Keratinocyte (primary cell): ENCODE measurements around the gene ABHD16A. TPM values are rescaled to one million over a fixed set of nuclear protein-coding genes. Genes with fewer than 3 reads are reported as not detected.
A peak's percentile ranks its signal among the peaks of the same experiment; 100 is the strongest.

Source experiments
- DNase-seq: peaks from one replicate; pipeline ENCODE4 v3.0.0-alpha.2; 2011; ENCODE audit warnings: low read depth, missing footprints, low spot score
- FAIRE-seq: peaks from 2 replicates; lab custom pipeline; 2011; peaks lifted over from hg19 to GRCh38; lab: Jason Lieb, UNC
- H2AFZ ChIP-seq: 2 replicates; pipeline ENCODE4 v1.6.0; 2012; ENCODE audit warnings: low read length, control low read depth, inconsistent platforms; ENCODE audit not compliant: control insufficient read depth
- H3K27ac ChIP-seq: 2 replicates; pipeline ENCODE4 v1.5.1; 2011; ENCODE audit warnings: low read length; ENCODE audit not compliant: control insufficient read depth, insufficient read depth
- H3K27me3 ChIP-seq: 3 replicates; pipeline ENCODE4 v1.6.0; 2011; ENCODE audit warnings: low read length; ENCODE audit not compliant: control insufficient read depth, insufficient read depth; ENCODE audit errors: extremely low read depth
- H3K36me3 ChIP-seq, 2 experiments: 2 replicates in 1 of 2; 3 replicates in 1 of 2; pipeline ENCODE4 v1.5.1; 2011; ENCODE audit warnings: low read length in 2 of 2, mild to moderate bottlenecking in 1 of 2; ENCODE audit not compliant: control insufficient read depth in 2 of 2, insufficient read depth in 2 of 2; ENCODE audit errors: extremely low read depth in 1 of 2
- H3K4me1 ChIP-seq: 3 replicates; pipeline ENCODE4 v1.5.1; 2011; ENCODE audit warnings: low read length; ENCODE audit not compliant: control insufficient read depth, insufficient read depth; ENCODE audit errors: extremely low read depth
- H3K4me2 ChIP-seq: 3 replicates; pipeline ENCODE4 v1.6.0; 2011; ENCODE audit warnings: low read depth, low read length; ENCODE audit not compliant: control insufficient read depth, insufficient read depth; ENCODE audit errors: extremely low read depth
- H3K4me3 ChIP-seq, 3 experiments: fragments of 200-600 bp in 1 of 3; sonication (generic) in 1 of 3; 2 replicates in 2 of 3; 3 replicates in 1 of 3; pipeline ENCODE4 v1.5.1; 2011 to 2016; ENCODE audit warnings: low read length in 3 of 3, mild to moderate bottlenecking in 3 of 3, control low read depth in 2 of 3, inconsistent platforms in 1 of 3, low read depth in 1 of 3, mixed read lengths in 1 of 3, mixed run types in 1 of 3, moderate library complexity in 1 of 3; ENCODE audit not compliant: control insufficient read depth in 2 of 3, insufficient read depth in 2 of 3; ENCODE audit errors: extremely low read depth in 1 of 3
- H3K79me2 ChIP-seq: 2 replicates; pipeline ENCODE4 v1.6.0; 2012; ENCODE audit warnings: low read length; ENCODE audit not compliant: control insufficient read depth, insufficient read depth
- H3K9ac ChIP-seq: 3 replicates; pipeline ENCODE4 v1.6.0; 2011; ENCODE audit warnings: low read length; ENCODE audit not compliant: control insufficient read depth, insufficient read depth; ENCODE audit errors: extremely low read depth
- H3K9me1 ChIP-seq: 3 replicates; pipeline ENCODE4 v1.6.0; 2011; ENCODE audit warnings: low read length; ENCODE audit not compliant: control insufficient read depth, insufficient read depth; ENCODE audit errors: extremely low read depth
- H3K9me3 ChIP-seq: 2 replicates; pipeline ENCODE4 v1.5.1; 2012; ENCODE audit warnings: low read depth, low read length; ENCODE audit not compliant: control insufficient read depth
- H4K20me1 ChIP-seq: 3 replicates; pipeline ENCODE4 v1.6.0; 2011; ENCODE audit warnings: low read length; ENCODE audit not compliant: control insufficient read depth, insufficient read depth; ENCODE audit errors: extremely low read depth
- EZH2 ChIP-seq: IDR thresholded peaks from one replicate; pipeline ENCODE4 v1.6.1; 2012; ENCODE audit warnings: inconsistent platforms, mild to moderate bottlenecking, low read length, moderate library complexity
- dilution Hi-C: fragments of 300-500 bp; cut with MboI; formaldehyde crosslinking; loops from one replicate; pipeline ENCODE4 v1.7.0; 2020; ENCODE audit warnings: low sequenced_read_pairs; ENCODE audit not compliant: extremely low pct_ligation_motif_present
- polyA plus RNA-seq, 5 experiments: library from polyadenylated mRNA; depleted of rRNA in 3 of 5; stranded (reverse) in 3 of 5; stranded (forward) in 1 of 5; unstranded in 1 of 5; fragments of >200 nt; gene quantifications; 1 replicate in 1 of 5; 2 replicates in 3 of 5; 3 replicates in 1 of 5; pipeline versions ENCODE4 v1.2.1 to v1.2.3, GENCODE V29; 2011 to 2012; ENCODE audit warnings: missing spikeins in 2 of 5, low read depth in 1 of 5, low replicate concordance in 1 of 5
- TF ChIP-seq, protein P1 (sequence below), 3 experiments: IDR thresholded peaks in 1 of 3; conservative IDR thresholded peaks in 1 of 3; optimal IDR thresholded peaks in 1 of 3; 2 replicates in 2 of 3; 3 replicates in 1 of 3; pipeline versions ENCODE3 to v1.5.1; 2011; ENCODE audit warnings: low read length in 3 of 3, mild to moderate bottlenecking in 3 of 3, moderate library complexity in 2 of 3, control low read depth in 1 of 3, inconsistent platforms in 1 of 3; ENCODE audit not compliant: insufficient read depth in 2 of 3; ENCODE audit errors: extremely low read depth in 1 of 3

The ABHD16A gene
- polyA plus RNA-seq, 1 donor (not counting 4 experiments of a cell fraction or from before 2014, with no cell fraction given): 21.8 TPM

DNA sequence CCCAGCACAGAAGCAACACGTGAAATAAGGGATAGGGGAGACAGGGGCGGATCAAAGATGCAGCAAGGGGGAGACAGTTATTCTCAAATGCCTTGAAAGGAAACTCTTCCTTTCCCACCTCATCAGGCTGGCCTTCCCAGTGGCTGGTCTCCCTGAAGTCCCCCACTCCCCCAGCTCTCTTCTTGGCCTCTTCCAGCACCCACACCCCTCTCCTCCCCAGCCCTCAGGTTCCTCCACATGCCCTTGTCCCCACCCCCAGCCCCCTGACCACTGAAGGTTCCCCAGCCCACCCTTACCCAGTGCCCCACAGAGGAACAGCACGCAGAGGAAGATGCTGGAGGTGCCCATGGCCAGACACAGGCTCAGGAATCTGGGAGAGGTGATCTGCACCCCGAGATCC, 10.3 kb upstream of the ABHD16A start:
- peaks cover 33% of the 10 kb centered on the region for H3K4me1 ChIP-seq
- DNase-seq (no peak), FAIRE-seq (no peak)
- TF ChIP-seq, protein P1, sequence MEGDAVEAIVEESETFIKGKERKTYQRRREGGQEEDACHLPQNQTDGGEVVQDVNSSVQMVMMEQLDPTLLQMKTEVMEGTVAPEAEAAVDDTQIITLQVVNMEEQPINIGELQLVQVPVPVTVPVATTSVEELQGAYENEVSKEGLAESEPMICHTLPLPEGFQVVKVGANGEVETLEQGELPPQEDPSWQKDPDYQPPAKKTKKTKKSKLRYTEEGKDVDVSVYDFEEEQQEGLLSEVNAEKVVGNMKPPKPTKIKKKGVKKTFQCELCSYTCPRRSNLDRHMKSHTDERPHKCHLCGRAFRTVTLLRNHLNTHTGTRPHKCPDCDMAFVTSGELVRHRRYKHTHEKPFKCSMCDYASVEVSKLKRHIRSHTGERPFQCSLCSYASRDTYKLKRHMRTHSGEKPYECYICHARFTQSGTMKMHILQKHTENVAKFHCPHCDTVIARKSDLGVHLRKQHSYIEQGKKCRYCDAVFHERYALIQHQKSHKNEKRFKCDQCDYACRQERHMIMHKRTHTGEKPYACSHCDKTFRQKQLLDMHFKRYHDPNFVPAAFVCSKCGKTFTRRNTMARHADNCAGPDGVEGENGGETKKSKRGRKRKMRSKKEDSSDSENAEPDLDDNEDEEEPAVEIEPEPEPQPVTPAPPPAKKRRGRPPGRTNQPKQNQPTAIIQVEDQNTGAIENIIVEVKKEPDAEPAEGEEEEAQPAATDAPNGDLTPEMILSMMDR (optimal IDR thresholded peaks at IDR 0.05 in 1 of 3, IDR thresholded peaks at IDR 0.05 in 1 of 3, conservative IDR thresholded peaks at IDR 0.05 in 1 of 3; ENCODE audit: extremely low read depth in 1 of 3, insufficient read depth in 2 of 3, low read length in 3 of 3): no peak
- no peak for TF ChIP-seq EZH2
- H3K4me2 ChIP-seq: no peak overlapping the region
- no peak overlapping the region for H3K9ac ChIP-seq
- no peaks in the 10 kb centered on the region for H3K9me3 ChIP-seq
- no peak overlapping the region for H2AFZ ChIP-seq
- no peaks in the 10 kb centered on the region for H3K36me3 ChIP-seq
- dilution Hi-C loops: no loop called here
- H4K20me1 ChIP-seq: no peaks in the 10 kb centered on the region
- H3K27me3 ChIP-seq: no peaks in the 10 kb centered on the region
- no peak overlapping the region for H3K4me3 ChIP-seq
- H3K9me1 ChIP-seq: no peaks in the 10 kb centered on the region
- H3K79me2 ChIP-seq: no peaks in the 10 kb centered on the region
- no peak overlapping the region for H3K27ac ChIP-seq

DNA sequence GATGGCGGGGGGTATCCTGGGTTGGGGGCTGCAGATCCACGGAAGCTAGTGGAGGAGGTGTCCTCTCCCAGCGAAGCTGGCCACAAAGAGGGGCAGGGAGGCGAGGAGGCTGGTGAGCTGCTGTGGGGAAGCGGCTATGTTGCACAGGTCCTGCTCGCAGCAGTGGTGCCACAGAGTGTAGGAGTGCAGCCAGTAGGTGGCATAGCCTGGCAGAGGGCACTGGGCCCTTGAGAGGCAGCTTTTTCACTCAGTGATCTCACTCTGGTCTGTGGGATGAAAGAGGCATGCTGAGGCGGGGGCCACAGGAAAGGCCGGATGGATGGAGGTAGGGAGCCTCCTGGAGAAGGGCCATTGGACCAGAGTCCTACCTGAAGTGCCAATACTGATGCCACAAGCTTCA, 9.2 kb upstream of the ABHD16A start:
- Histone ChIP-seq H3K36me3 (no peaks in the 10 kb centered on the region), H3K4me2 (peak overlapping the region; percentile 43), H4K20me1 (no peaks in the 10 kb centered on the region), H2AFZ (peak overlapping the region; percentile 83), H3K4me1 (peaks cover 22% of the 10 kb centered on the region), H3K9ac (no peak overlapping the region), H3K4me3 (no peak overlapping the region), H3K27me3 (no peaks in the 10 kb centered on the region), H3K27ac (no peak overlapping the region), H3K9me3 (no peaks in the 10 kb centered on the region), H3K9me1 (no peaks in the 10 kb centered on the region), H3K79me2 (no peaks in the 10 kb centered on the region)
- no peak for TF ChIP-seq EZH2
- TF ChIP-seq, protein P1 (optimal IDR thresholded peaks at IDR 0.05 in 1 of 3, IDR thresholded peaks at IDR 0.05 in 1 of 3, conservative IDR thresholded peaks at IDR 0.05 in 1 of 3; ENCODE audit: extremely low read depth in 1 of 3, insufficient read depth in 2 of 3, low read length in 3 of 3): peak; percentile 61 to 93 (median 74)
- DNase-seq: no peak
- FAIRE-seq: no peak
- dilution Hi-C loops: no loop called here
